AG04450 (cell line): ENCODE results near the gene MYO1F. TPM values are rescaled to one million over a fixed set of nuclear protein-coding genes. Genes with fewer than 3 reads are reported as not detected.

Experiments used
- CTCF ChIA-PET: fragments of 300-600, 350-600 bp; formaldehyde crosslinking; extraction: SDS; loops from one replicate; lab custom pipeline; 2022; ENCODE audit warnings: antibody characterized with exemption, inconsistent platforms; lab: Charles Lee
- POLR2A ChIA-PET: fragments of 350-600 bp; formaldehyde crosslinking; extraction: SDS; loops from one replicate; lab custom pipeline; 2021; ENCODE audit warnings: antibody characterized with exemption, inconsistent platforms; lab: Yijun Ruan, JAX
- DNase-seq: peaks from one replicate; pipeline ENCODE4 v3.0.0-alpha.2; 2011; ENCODE audit warnings: low read depth, low spot score
- H3K27ac ChIP-seq: one replicate; pipeline ENCODE4 v1.5.1; 2012; ENCODE audit warnings: low read depth, low read length, control low read depth
- H3K27me3 ChIP-seq: one replicate; pipeline ENCODE4 v1.6.0; 2012; ENCODE audit warnings: low read length; ENCODE audit not compliant: control insufficient read depth, insufficient read depth
- H3K4me3 ChIP-seq: 2 replicates; pipeline ENCODE4 v1.5.1; 2011; ENCODE audit warnings: mild to moderate bottlenecking, low read depth, low read length, control low read depth
- H3K9me3 ChIP-seq: 2 replicates; pipeline ENCODE4 v1.5.1; 2012; ENCODE audit warnings: low read length; ENCODE audit not compliant: control insufficient read depth, insufficient read depth
- polyA plus RNA-seq: library from polyadenylated mRNA; depleted of rRNA; stranded (reverse); fragments of >200 nt; gene quantifications from 2 replicates; pipeline ENCODE4 v1.2.3, GENCODE V29; 2011
- TF ChIP-seq, protein P1 (sequence below): IDR thresholded peaks from 2 replicates; pipeline ENCODE4 v1.5.1; 2011; ENCODE audit warnings: low read depth, low read length, control low read depth, inconsistent platforms

MYO1F gene
- polyA plus RNA-seq, 1 experiment = 0.10 TPM

DNA sequence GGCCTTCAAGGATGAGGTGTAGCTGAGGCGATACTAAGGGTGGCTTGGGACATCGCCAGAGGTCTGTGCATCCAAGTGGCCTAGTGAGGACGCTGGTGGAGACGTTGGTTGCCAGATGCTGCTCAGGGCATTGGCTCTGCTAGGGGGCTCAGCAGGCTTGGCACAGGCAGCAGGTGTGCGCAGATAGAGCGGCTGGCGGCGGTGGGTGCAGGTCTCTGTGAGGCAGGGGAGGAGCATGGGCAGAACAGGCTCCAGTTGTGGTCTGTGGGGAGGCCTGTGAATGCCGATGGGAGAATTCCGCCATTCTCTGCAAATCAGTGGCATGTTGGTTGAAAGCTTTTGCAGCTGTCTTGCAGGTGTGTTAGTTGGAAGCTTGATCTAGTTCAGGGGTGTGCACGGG lies 96.0 kb downstream of the MYO1F start:
- TF ChIP-seq, protein P1, sequence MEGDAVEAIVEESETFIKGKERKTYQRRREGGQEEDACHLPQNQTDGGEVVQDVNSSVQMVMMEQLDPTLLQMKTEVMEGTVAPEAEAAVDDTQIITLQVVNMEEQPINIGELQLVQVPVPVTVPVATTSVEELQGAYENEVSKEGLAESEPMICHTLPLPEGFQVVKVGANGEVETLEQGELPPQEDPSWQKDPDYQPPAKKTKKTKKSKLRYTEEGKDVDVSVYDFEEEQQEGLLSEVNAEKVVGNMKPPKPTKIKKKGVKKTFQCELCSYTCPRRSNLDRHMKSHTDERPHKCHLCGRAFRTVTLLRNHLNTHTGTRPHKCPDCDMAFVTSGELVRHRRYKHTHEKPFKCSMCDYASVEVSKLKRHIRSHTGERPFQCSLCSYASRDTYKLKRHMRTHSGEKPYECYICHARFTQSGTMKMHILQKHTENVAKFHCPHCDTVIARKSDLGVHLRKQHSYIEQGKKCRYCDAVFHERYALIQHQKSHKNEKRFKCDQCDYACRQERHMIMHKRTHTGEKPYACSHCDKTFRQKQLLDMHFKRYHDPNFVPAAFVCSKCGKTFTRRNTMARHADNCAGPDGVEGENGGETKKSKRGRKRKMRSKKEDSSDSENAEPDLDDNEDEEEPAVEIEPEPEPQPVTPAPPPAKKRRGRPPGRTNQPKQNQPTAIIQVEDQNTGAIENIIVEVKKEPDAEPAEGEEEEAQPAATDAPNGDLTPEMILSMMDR = no peak
- ChIA-PET POLR2A (no interaction called here), CTCF (interaction anchor here (0.7 kb wide), 1 partner anchor 44 kb away, joined by 5 read pairs; no protein-coding TSS in a partner anchor)
- Histone ChIP-seq H3K4me3 (no peak overlapping the region), H3K27ac (no peak overlapping the region), H3K27me3 (no peaks in the 10 kb centered on the region), H3K9me3 (no peaks in the 10 kb centered on the region)
- no peak for DNase-seq

DNA sequence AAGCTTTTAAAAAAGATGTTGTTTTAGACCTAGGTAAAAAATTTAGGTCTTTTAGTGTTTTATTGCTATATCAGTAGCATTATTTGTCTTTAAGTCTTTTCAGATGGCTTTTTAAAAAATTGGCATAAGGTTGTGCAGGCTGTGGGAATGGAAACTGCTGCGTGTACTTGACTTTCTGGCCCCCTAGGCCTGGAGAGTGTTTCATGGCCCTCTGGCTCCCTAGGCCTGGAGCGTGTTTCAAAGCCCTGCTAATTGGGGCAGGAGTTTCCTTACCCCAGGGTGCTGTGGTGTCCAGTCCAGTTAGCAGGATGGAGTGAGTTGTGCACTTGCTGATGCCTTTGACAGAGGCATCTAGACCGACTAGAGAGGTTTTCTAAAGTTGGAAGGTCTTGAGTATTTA lies 98.6 kb downstream of the MYO1F start:
- H3K9me3 ChIP-seq = no peaks in the 10 kb centered on the region
- ChIA-PET POLR2A (no interaction called here), CTCF (no interaction called here)
- no peak for DNase-seq
- no peak overlapping the region for H3K4me3 ChIP-seq
- TF ChIP-seq, protein P1 = no peak
- H3K27ac ChIP-seq = no peak overlapping the region
- no peaks in the 10 kb centered on the region for H3K27me3 ChIP-seq

DNA sequence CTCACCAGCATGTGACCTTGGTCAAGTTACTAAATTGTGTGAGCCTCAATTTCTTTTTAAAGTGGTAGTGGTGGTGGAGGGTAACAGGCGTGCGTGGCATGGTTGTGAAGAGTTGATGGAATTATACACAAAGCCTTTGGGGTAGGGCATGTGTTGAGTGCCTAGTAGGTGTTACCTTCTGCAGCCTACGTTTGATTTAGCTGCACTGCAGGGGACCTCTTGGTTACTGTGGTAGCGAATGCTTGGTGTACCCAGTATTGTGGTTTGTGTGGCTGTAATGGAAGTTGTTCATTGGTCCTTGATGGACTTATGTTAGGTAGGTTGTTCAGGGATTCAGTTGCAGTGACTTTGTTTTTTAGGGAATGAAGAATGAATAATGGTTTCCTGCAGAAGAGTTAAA lies 99.4 kb downstream of the MYO1F start:
- TF ChIP-seq, protein P1 = no peak
- Histone ChIP-seq H3K9me3 (no peaks in the 10 kb centered on the region), H3K27ac (no peak overlapping the region), H3K27me3 (no peaks in the 10 kb centered on the region), H3K4me3 (no peak overlapping the region)
- CTCF ChIA-PET = no interaction called here
- POLR2A ChIA-PET = no interaction called here
- no peak for DNase-seq

DNA sequence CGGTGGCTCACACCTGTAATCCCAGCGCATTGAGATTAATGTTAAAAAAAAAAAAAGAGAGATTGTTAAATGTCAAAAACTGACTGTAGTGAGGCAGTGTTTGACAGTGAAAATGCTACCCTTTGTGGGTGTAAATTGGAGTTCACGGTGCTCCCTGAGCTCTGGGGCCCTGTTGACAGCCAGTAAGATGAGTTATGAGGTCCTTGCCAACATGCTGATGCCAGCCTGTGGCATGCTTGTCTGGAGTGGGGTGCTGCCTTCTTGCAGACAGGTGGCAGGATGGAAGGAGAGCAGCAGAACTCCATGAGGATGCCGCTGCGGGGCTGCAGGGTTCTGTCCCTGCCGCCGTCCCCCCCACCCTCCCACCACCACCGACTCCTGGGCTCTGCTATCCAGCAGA lies 100.7 kb downstream of the MYO1F start:
- ChIA-PET POLR2A (no interaction called here), CTCF (interaction anchor here (0.5 kb wide), 1 partner anchor 59 kb away, joined by 5 read pairs; no protein-coding TSS in a partner anchor)
- Histone ChIP-seq H3K9me3 (no peaks in the 10 kb centered on the region), H3K27me3 (no peaks in the 10 kb centered on the region), H3K4me3 (no peak overlapping the region), H3K27ac (no peak overlapping the region)
- TF ChIP-seq, protein P1 = no peak
- no peak for DNase-seq

DNA sequence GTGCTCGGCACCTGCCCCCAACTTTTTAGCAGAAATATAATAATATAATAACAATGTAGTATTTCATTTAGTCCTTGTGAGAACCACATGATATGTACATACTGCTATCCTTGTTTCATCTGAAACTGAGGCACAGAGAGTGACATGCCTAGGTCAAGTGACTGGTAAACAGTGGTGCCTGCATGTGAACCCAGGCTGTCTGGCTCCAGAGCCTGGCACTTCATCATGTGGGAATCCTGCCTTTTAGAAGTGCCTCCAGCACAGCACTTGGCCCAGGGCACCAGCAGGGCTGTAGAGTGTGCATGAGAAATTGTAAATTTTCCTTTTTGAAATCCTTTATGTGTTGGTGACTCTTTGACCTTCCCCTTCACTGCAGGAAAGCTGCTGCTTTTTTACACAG lies 102.2 kb downstream of the MYO1F start:
- no peak overlapping the region for H3K27ac ChIP-seq
- TF ChIP-seq, protein P1 = no peak
- no peaks in the 10 kb centered on the region for H3K9me3 ChIP-seq
- no peak for DNase-seq
- H3K4me3 ChIP-seq = no peak overlapping the region
- CTCF ChIA-PET = interaction anchor here (0.8 kb wide), 1 partner anchor 19 kb away, joined by 5 read pairs; no protein-coding TSS in a partner anchor
- POLR2A ChIA-PET = no interaction called here
- no peaks in the 10 kb centered on the region for H3K27me3 ChIP-seq
